Panc1 (cell line): ENCODE measurements around the gene SLC23A3.

Source experiments
- TCF7L2 ChIP-seq: IDR thresholded peaks from 2 replicates; pipeline ENCODE4 v1.6.1; 2011; ENCODE audit warnings: mild to moderate bottlenecking, low read depth, low read length, inconsistent platforms
- TF ChIP-seq, protein P1 (sequence below): fragments of 450-650 bp; IDR thresholded peaks from 2 replicates; pipeline ENCODE4 v1.5.1; 2017; ENCODE audit warnings: mild to moderate bottlenecking

DNA sequence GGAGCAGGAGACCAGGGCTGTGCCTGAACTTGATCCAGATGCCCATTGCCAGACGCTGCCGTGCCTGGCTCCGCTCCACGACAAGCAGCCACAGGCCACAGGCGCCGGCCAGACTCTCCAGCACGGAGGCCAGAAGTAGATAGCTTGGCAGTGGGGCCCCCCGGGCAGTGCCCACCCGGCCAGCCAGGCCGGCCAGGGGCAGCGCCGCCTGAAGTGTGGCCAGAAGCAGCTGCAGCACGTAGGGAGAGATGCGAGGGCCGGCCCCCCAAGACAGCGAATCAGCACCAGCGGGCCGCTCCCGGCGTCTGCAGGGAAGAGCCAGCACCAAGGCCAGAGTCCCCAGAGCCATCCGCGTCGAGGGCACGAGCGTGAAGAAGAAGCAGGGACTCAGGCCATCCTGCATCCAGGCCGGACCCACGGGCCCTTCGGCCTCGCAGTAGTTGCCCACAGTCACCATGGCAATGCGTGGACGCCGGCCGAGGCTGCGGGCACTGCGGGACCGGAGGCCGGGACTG is 48.4 kb upstream of the SLC23A3 start:
- TF ChIP-seq, protein P1, sequence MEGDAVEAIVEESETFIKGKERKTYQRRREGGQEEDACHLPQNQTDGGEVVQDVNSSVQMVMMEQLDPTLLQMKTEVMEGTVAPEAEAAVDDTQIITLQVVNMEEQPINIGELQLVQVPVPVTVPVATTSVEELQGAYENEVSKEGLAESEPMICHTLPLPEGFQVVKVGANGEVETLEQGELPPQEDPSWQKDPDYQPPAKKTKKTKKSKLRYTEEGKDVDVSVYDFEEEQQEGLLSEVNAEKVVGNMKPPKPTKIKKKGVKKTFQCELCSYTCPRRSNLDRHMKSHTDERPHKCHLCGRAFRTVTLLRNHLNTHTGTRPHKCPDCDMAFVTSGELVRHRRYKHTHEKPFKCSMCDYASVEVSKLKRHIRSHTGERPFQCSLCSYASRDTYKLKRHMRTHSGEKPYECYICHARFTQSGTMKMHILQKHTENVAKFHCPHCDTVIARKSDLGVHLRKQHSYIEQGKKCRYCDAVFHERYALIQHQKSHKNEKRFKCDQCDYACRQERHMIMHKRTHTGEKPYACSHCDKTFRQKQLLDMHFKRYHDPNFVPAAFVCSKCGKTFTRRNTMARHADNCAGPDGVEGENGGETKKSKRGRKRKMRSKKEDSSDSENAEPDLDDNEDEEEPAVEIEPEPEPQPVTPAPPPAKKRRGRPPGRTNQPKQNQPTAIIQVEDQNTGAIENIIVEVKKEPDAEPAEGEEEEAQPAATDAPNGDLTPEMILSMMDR: no peak
- TF ChIP-seq TCF7L2: no peak
